DMS79 treated with DMSO at 0.1 percent for 48 hours (cell line): ENCODE results near the gene PUS7.
"Not testable (repeated sequence)": the region's sequence is repeated elsewhere in the genome, so short reads cannot be mapped to it uniquely, and the experiment has no call there.

Source experiments
- DNase-seq: peaks from one replicate; lab custom pipeline; 2025; lab: John Stamatoyannopoulos, UW

Gene PUS7

GRCh38 chr7:105448181-105448580 lies 73.9 kb downstream of the PUS7 start:
- no peak for DNase-seq

- DNase-seq = no peak
Measured at GRCh38 chr7:105444342-105444987, 77.6 kb downstream of the PUS7 start.

GRCh38 chr7:105442214-105442613 lies 79.9 kb downstream of the PUS7 start:
- not testable (repeated sequence) for DNase-seq

- no peak for DNase-seq
Measured at GRCh38 chr7:105439174-105439893, 82.7 kb downstream of the PUS7 start.

- no peak for DNase-seq
Measured at GRCh38 chr7:105438847-105439173, 83.3 kb downstream of the PUS7 start.

GRCh38 chr7:105438254-105438653 lies 83.8 kb downstream of the PUS7 start:
- DNase-seq = no peak

- DNase-seq = not testable (repeated sequence)
Measured at GRCh38 chr7:105437356-105437755, 84.7 kb downstream of the PUS7 start.

GRCh38 chr7:105429746-105430612 lies 92.1 kb downstream of the PUS7 start:
- no peak for DNase-seq

- DNase-seq = no peak
Measured at GRCh38 chr7:105426606-105427146, 95.4 kb downstream of the PUS7 start.

- DNase-seq = no peak
Measured at GRCh38 chr7:105423987-105424386, 98.1 kb downstream of the PUS7 start.

GRCh38 chr7:105413887-105414437 lies 108.1 kb downstream of the PUS7 start:
- DNase-seq = no peak

- DNase-seq = not testable (repeated sequence)
Measured at GRCh38 chr7:105410774-105411173, 111.3 kb downstream of the PUS7 start.

GRCh38 chr7:105409775-105410174 lies 112.3 kb downstream of the PUS7 start:
- DNase-seq = not testable (repeated sequence)

GRCh38 chr7:105408791-105409410 lies 113.2 kb downstream of the PUS7 start:
- DNase-seq = no peak
